HG02759 (cell line): ENCODE measurements around the gene SAE1.

Source experiments
- ATAC-seq: cut with Tn5 transposase; IDR thresholded peaks from one replicate; pipeline ENCODE4 v1.9.1; 2021; ENCODE audit warnings: mild to moderate bottlenecking, moderate library complexity; ENCODE audit not compliant: unreplicated experiment

SAE1 gene

DNA sequence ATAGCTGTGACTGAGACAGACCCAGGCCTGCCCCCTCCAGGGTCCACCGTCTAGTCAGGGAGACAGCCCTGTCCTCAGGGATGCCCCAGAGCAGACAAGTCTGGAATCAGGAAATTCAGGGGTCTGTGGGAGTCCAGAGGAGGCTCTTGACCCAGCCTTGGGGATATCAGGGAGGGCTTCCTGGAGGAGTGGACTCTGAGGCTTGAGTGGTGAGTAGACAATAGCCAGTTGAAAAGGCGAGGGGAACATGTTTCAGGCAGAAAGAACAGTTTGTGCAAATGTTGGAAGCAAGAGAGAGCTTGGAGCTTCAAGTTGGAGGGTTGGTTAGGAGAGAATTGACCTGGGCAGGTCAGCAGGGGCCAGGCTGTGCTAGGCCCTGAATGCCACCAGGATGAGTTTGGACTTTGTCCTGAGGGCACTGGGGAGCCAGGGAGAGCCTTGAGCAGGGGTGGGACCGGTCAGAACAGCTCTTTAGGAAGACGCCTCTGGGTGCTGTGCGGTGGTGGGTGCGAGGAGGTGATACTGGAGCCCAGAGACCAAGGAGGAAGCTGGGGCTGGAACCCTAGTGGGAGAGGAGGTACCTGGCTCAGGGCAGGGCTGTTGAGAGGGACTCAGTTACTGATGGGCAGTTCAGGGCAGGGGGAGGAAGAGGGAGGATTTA is 128.4 kb downstream of the SAE1 start:
- no peak for ATAC-seq
